Measurements from ENCODE around the gene MITF. TPM values are rescaled to one million over a fixed set of nuclear protein-coding genes. Genes with fewer than 3 reads are reported as not detected.

MITF gene
- total RNA-seq, 1 experiment from 2014 or later: 1.9 TPM

DNA sequence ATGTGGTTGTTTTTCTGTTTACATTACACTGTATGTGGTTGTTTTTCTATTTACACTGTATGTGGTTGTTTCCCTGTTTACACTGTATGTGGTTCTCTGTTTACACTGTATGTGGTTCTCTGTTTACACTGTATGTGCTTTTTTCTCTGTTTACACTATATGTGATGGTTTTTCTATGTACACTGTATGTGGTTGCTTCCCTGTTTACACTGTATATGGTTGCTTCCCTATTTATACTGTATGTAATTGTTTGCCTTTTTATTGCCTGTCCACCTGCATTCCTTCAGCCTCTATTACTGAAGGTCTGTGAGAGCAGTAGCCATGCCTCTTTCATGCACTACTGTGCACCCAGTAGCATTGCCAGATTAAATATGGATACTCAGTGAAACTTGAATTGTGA lies 94.3 kb downstream of the MITF start:
- no peaks in the 10 kb centered on the region for H4K20me1 ChIP-seq (ENCODE audit: insufficient read depth)
- CTCF ChIA-PET: no interaction called here
- H3K9me2 ChIP-seq (ENCODE audit: insufficient read depth): no peaks in the 10 kb centered on the region
- POLR2A ChIA-PET: no interaction called here
- intact Hi-C loops (cut with micrococcal nuclease): no loop called here
- H3K36me3 ChIP-seq (ENCODE audit: control insufficient read depth in 1 of 2, insufficient read depth in 2 of 2, low read length in 2 of 2): no peaks in the 10 kb centered on the region
- ATAC-seq (no peak), DNase-seq (ENCODE audit: low read depth, low spot score) (no peak)
- H3K9ac ChIP-seq (ENCODE audit: low read length): no peak overlapping the region
- H3K27ac ChIP-seq (ENCODE audit: low read depth, low read length): no peak overlapping the region
- no peaks in the 10 kb centered on the region for H3K27me3 ChIP-seq (ENCODE audit: insufficient read depth, low read length)
- no peak overlapping the region for H3K4me3 ChIP-seq (replicated peaks in 1 of 2; ENCODE audit: low read depth in 1 of 2, low read length in 2 of 2)
- H3K9me3 ChIP-seq (ENCODE audit: control insufficient read depth in 1 of 2, insufficient read depth in 1 of 2, low read depth in 1 of 2, low read length in 2 of 2): peaks cover 0 to 7% of the 10 kb centered on the region in 2 experiments; a peak in 2 of 4 replicates
- H3K4me2 ChIP-seq (ENCODE audit: low read length): no peak overlapping the region
- no TSS peak for BruUV-seq (replicated peaks)
- no peaks in the 10 kb centered on the region for H3K4me1 ChIP-seq (ENCODE audit: control insufficient read depth in 1 of 2, insufficient read depth in 2 of 2, low read length in 2 of 2)
- RAD21 ChIA-PET (ENCODE audit: low non-redundant PET in 1 of 2, low total read pairs in 2 of 2, uncharacterized antibody in 2 of 2, unreplicated experiment in 2 of 2): no interaction called here
- no peak overlapping the region for H2AFZ ChIP-seq (ENCODE audit: low read depth, low read length, poor library complexity, severe bottlenecking)
- no peaks in the 10 kb centered on the region for H3K79me2 ChIP-seq (ENCODE audit: insufficient read depth, low read length)
- TF ChIP-seq EGR1 (IDR thresholded peaks at IDR 0.05; ENCODE audit: low read depth) (no peak), EZH2phosphoT487 (IDR thresholded peaks at IDR 0.05; ENCODE audit: borderline replicate concordance) (no peak), POLR2AphosphoS5 (IDR thresholded peaks at IDR 0.05; ENCODE audit: low read depth, low read length) (no peak), YY1 (IDR thresholded peaks at IDR 0.05; ENCODE audit: extremely low read depth, insufficient replicate concordance, low read depth, low read length) (no peak), RAD21 (IDR thresholded peaks at IDR 0.05; ENCODE audit: low read depth) (no peak), SP1 (IDR thresholded peaks at IDR 0.05; ENCODE audit: low read depth) (no peak), POLR2A (IDR thresholded peaks at IDR 0.05; ENCODE audit: borderline replicate concordance, extremely low read depth, insufficient read depth, insufficient read length) (no peak), ZNF274 (IDR thresholded peaks at IDR 0.05; ENCODE audit: low read depth, low read length) (no peak), SRF (IDR thresholded peaks at IDR 0.05; ENCODE audit: low read depth) (no peak), TCF7L2 (IDR thresholded peaks at IDR 0.05; ENCODE audit: borderline replicate concordance, extremely low read depth, insufficient read depth, insufficient read length) (no peak), ZFX (IDR thresholded peaks at IDR 0.05) (no peak), FOSL1 (IDR thresholded peaks at IDR 0.05; ENCODE audit: low read depth) (no peak)
- TF ChIP-seq, protein P1, sequence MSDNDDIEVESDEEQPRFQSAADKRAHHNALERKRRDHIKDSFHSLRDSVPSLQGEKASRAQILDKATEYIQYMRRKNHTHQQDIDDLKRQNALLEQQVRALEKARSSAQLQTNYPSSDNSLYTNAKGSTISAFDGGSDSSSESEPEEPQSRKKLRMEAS (IDR thresholded peaks at IDR 0.05): no peak
- TF ChIP-seq, protein P2, sequence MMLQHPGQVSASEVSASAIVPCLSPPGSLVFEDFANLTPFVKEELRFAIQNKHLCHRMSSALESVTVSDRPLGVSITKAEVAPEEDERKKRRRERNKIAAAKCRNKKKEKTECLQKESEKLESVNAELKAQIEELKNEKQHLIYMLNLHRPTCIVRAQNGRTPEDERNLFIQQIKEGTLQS (IDR thresholded peaks at IDR 0.05): no peak
- TF ChIP-seq, protein P3, sequence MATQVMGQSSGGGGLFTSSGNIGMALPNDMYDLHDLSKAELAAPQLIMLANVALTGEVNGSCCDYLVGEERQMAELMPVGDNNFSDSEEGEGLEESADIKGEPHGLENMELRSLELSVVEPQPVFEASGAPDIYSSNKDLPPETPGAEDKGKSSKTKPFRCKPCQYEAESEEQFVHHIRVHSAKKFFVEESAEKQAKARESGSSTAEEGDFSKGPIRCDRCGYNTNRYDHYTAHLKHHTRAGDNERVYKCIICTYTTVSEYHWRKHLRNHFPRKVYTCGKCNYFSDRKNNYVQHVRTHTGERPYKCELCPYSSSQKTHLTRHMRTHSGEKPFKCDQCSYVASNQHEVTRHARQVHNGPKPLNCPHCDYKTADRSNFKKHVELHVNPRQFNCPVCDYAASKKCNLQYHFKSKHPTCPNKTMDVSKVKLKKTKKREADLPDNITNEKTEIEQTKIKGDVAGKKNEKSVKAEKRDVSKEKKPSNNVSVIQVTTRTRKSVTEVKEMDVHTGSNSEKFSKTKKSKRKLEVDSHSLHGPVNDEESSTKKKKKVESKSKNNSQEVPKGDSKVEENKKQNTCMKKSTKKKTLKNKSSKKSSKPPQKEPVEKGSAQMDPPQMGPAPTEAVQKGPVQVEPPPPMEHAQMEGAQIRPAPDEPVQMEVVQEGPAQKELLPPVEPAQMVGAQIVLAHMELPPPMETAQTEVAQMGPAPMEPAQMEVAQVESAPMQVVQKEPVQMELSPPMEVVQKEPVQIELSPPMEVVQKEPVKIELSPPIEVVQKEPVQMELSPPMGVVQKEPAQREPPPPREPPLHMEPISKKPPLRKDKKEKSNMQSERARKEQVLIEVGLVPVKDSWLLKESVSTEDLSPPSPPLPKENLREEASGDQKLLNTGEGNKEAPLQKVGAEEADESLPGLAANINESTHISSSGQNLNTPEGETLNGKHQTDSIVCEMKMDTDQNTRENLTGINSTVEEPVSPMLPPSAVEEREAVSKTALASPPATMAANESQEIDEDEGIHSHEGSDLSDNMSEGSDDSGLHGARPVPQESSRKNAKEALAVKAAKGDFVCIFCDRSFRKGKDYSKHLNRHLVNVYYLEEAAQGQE (IDR thresholded peaks at IDR 0.05; ENCODE audit: low read depth): no peak
- TF ChIP-seq, protein P4, sequence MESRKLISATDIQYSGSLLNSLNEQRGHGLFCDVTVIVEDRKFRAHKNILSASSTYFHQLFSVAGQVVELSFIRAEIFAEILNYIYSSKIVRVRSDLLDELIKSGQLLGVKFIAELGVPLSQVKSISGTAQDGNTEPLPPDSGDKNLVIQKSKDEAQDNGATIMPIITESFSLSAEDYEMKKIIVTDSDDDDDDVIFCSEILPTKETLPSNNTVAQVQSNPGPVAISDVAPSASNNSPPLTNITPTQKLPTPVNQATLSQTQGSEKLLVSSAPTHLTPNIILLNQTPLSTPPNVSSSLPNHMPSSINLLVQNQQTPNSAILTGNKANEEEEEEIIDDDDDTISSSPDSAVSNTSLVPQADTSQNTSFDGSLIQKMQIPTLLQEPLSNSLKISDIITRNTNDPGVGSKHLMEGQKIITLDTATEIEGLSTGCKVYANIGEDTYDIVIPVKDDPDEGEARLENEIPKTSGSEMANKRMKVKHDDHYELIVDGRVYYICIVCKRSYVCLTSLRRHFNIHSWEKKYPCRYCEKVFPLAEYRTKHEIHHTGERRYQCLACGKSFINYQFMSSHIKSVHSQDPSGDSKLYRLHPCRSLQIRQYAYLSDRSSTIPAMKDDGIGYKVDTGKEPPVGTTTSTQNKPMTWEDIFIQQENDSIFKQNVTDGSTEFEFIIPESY (IDR thresholded peaks at IDR 0.05; ENCODE audit: extremely low read depth, insufficient replicate concordance, low read length): no peak

Data from HCT116 (cell line).